ENCODE data around the gene ZNF579.

The ZNF579 gene

DNA sequence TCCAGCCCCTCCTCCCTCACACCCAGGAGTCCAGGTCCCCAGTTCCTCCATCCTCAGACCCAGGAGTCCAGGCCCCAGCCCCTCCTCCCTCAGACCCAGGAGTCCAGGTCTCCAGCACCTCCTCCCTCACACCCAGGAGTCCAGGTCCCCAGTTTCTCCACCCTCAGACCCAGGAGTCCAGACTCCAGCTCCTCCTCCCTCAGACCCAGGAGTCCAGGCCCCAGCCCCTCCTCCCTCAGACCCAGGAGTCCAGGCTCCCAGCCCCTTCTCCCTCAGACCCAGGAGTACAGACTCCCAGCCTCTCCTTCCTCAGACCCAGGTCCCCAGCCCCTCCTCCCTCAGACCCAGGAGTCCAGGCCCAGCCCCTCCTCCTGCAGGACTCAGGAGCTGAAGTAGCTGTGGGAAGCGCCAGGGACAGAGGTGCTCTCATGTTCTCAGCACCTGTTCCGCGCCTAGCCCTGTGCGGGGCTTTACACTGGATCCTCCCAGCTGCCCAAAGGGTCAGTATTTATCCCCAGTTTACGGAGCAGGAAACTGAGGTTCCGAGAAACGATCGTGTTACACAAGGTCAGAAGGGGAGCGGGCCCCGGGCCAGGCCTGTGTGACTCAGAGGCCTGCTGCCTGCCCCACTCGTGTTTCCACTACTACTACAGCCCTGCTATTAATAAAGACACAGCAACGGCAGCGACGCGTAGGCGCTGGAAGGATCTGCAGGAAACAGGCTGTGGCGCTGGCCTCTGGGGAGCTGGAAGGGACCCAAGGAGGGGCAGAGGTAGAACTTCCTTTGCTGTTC, 33.6 kb downstream of the ZNF579 start:
- H3K27ac ChIP-seq: peak overlapping the region; percentile 33 to 37
- DNase-seq: peak; percentile 69 to 86
- TF ChIP-seq, protein P1, sequence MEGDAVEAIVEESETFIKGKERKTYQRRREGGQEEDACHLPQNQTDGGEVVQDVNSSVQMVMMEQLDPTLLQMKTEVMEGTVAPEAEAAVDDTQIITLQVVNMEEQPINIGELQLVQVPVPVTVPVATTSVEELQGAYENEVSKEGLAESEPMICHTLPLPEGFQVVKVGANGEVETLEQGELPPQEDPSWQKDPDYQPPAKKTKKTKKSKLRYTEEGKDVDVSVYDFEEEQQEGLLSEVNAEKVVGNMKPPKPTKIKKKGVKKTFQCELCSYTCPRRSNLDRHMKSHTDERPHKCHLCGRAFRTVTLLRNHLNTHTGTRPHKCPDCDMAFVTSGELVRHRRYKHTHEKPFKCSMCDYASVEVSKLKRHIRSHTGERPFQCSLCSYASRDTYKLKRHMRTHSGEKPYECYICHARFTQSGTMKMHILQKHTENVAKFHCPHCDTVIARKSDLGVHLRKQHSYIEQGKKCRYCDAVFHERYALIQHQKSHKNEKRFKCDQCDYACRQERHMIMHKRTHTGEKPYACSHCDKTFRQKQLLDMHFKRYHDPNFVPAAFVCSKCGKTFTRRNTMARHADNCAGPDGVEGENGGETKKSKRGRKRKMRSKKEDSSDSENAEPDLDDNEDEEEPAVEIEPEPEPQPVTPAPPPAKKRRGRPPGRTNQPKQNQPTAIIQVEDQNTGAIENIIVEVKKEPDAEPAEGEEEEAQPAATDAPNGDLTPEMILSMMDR (IDR thresholded peaks at IDR 0.05): no peak

DNA sequence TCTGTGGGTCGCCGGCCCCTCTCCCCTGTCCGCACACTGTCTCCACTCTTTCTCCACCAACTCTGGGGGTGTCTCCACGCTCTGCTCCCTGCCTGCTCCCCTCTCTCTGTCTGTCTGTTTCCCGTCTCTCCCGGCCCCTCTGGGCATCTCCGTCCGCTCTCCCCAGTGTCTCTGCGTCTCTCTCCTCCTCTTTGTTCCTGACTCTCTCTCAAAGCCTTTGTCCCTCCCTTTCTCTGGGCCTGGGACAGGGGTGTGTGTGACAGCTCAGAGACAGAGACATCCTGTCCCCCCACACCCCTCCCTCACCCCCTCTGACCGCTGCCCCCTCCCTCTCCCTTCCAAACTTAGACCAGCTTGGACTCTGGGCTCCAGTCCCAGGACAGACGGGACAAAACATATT, 34.6 kb downstream of the ZNF579 start:
- intact Hi-C loops (cut with DNase I; ENCODE audit: low total_unique reads): no loop called here
- H3K27ac ChIP-seq: no peak overlapping the region
- no peak for DNase-seq

More for the DNA sequence above, 33.6 kb downstream of the ZNF579 start:
- peaks cover 0 to 59% of the 10 kb centered on the region in 2 donors for H3K27me3 ChIP-seq
- H3K9me3 ChIP-seq: no peaks in the 10 kb centered on the region
- intact Hi-C loops (cut with DNase I; ENCODE audit: low total_unique reads): no loop called here
- no peaks in the 10 kb centered on the region for H3K36me3 ChIP-seq
- H3K4me1 ChIP-seq: peaks cover 0 to 37% (median 23%) of the 10 kb centered on the region in 4 donors
- no peak overlapping the region for H3K4me3 ChIP-seq

DNA sequence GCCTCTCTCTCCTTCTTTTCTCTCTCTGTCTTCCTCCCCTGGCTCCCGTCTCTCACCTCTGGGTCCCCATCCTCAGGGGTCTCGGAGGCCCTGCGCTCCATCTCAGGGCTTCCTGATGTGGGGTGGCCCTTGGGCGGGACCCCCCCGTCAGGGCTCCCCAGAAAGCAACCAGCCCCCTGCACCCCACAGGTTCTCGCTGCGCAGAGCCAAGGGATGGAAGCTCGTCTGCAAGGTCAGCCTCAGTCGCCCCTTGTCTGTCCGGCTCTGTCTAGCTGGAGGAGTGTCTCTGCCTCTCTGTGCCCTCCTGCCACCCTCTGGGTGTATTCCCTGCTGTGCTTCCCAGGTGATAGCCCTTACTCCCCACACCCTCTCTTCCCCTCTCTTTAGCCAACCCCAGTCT, 35.2 kb downstream of the ZNF579 start, which contains the start of gene SBK3:
TSS of gene SBK3 (minus strand) at position 101 of the 400 bp plus-strand sequence. CDS start at position 101, 0 bp downstream.
- Histone ChIP-seq H3K4me1 (peaks cover 0 to 37% (median 23%) of the 10 kb centered on the region in 4 donors), H3K27me3 (peaks cover 0 to 55% of the 10 kb centered on the region in 2 donors), H3K4me3 (no peak within 1 kb of the TSS), H3K36me3 (no peaks in the 10 kb centered on the region), H3K27ac (no peak within 1 kb of the TSS), H3K9me3 (no peaks in the 10 kb centered on the region)
- intact Hi-C loops (cut with DNase I; ENCODE audit: low total_unique reads): no loop called here
- DNase-seq: no peak
- TF ChIP-seq, protein P1 (IDR thresholded peaks at IDR 0.05): no peak

More for the DNA sequence above, 34.6 kb downstream of the ZNF579 start:
- Histone ChIP-seq H3K4me3 (no peak overlapping the region), H3K4me1 (peaks cover 0 to 37% (median 23%) of the 10 kb centered on the region in 4 donors), H3K27me3 (peaks cover 0 to 52% of the 10 kb centered on the region in 2 donors), H3K9me3 (no peaks in the 10 kb centered on the region), H3K36me3 (no peaks in the 10 kb centered on the region)
- TF ChIP-seq, protein P1 (IDR thresholded peaks at IDR 0.05): no peak

DNA sequence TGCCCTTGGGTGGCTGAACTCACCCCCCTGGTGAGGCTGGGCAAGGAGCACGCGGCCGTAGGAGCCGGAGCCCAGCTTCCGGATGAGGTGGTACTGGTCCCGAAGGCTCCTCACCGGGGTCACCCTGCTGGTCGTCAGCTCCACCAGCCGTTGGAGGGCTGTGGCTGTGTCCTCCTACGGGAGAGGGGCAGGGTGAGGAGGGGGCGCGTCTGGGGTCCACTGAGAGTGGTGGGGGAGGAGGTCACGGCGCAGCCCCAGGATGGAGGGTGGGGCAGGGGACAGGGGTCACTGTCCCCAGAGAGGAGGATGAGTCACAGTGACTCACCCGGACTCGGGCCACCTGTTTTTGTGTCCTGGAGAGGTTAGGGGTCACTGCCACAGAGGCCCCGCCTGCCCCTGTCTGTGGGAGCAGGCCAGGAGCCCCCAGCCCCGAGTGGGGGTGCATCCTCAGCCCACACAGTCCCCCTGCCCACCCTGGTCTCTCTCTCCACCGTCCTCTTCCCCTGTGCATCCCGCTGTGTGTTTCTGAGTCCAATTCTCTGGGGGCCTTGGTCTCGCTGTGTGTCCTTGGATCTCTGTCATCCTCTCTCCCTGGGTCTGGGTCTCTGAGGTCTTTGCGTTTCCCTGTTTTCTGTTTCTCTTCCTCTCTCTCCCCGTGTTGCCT, 35.7 kb downstream of the ZNF579 start:
- Histone ChIP-seq H3K27me3 (peaks cover 0 to 55% of the 10 kb centered on the region in 2 donors), H3K4me3 (no peak overlapping the region), H3K9me3 (no peaks in the 10 kb centered on the region), H3K4me1 (peaks cover 0 to 34% (median 22%) of the 10 kb centered on the region in 4 donors), H3K36me3 (no peaks in the 10 kb centered on the region), H3K27ac (no peak overlapping the region)
- TF ChIP-seq, protein P1 (IDR thresholded peaks at IDR 0.05): no peak
- intact Hi-C loops (cut with DNase I; ENCODE audit: low total_unique reads): no loop called here
- no peak for DNase-seq

DNA sequence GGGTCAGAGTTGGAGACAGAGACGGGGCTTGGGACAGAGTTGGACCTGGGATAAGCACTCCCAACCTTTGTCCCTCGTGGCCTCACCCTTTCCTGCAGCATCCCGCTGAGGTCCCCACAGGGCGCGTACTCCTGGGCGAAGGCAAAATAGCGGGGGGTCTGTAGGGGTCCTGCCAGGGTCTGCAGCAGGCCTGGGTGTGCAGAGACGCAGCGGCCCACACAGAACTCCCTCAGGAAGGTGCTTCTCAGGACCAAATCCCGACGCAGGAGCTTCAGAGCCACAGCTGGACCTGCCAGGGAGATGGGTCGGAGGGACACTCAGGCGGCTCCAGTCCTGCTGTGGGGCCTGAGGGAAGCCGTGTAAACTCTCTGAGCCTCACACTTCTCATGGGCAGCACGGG, 36.6 kb downstream of the ZNF579 start:
- Histone ChIP-seq H3K9me3 (no peaks in the 10 kb centered on the region), H3K36me3 (no peaks in the 10 kb centered on the region), H3K4me3 (no peak overlapping the region), H3K4me1 (peaks cover 0 to 25% (median 17%) of the 10 kb centered on the region in 4 donors), H3K27me3 (peaks cover 0 to 55% of the 10 kb centered on the region in 2 donors), H3K27ac (no peak overlapping the region)
- TF ChIP-seq, protein P1 (IDR thresholded peaks at IDR 0.05): no peak
- intact Hi-C loops (cut with DNase I; ENCODE audit: low total_unique reads): no loop called here
- no peak for DNase-seq

All from tibial artery (tissue), 4 donors.